Keratinocyte (primary cell): ENCODE data around the gene KCNMA1.

ENCODE experiments used
- CTCF ChIP-seq, 3 experiments: IDR thresholded peaks in 1 of 3; conservative IDR thresholded peaks in 1 of 3; optimal IDR thresholded peaks in 1 of 3; 2 replicates in 2 of 3; 3 replicates in 1 of 3; pipeline versions ENCODE3 to v1.5.1; 2011; ENCODE audit warnings: low read length in 3 of 3, mild to moderate bottlenecking in 3 of 3, moderate library complexity in 2 of 3, control low read depth in 1 of 3, inconsistent platforms in 1 of 3; ENCODE audit not compliant: insufficient read depth in 2 of 3; ENCODE audit errors: extremely low read depth in 1 of 3
- EZH2 ChIP-seq: IDR thresholded peaks from one replicate; pipeline ENCODE4 v1.6.1; 2012; ENCODE audit warnings: inconsistent platforms, mild to moderate bottlenecking, low read length, moderate library complexity

- TF ChIP-seq CTCF (optimal IDR thresholded peaks at IDR 0.05 in 1 of 3, IDR thresholded peaks at IDR 0.05 in 1 of 3, conservative IDR thresholded peaks at IDR 0.05 in 1 of 3; ENCODE audit: extremely low read depth in 1 of 3, insufficient read depth in 2 of 3, low read length in 3 of 3) = no peak
- TF ChIP-seq EZH2 = no peak
Measured at GRCh38 chr10:77360835-77361234, 276.8 kb downstream of the KCNMA1 start.
